ENCODE measurements around the gene CLSTN1.
A peak's percentile ranks its signal among the peaks of the same experiment; 100 is the strongest.

The CLSTN1 gene

DNA sequence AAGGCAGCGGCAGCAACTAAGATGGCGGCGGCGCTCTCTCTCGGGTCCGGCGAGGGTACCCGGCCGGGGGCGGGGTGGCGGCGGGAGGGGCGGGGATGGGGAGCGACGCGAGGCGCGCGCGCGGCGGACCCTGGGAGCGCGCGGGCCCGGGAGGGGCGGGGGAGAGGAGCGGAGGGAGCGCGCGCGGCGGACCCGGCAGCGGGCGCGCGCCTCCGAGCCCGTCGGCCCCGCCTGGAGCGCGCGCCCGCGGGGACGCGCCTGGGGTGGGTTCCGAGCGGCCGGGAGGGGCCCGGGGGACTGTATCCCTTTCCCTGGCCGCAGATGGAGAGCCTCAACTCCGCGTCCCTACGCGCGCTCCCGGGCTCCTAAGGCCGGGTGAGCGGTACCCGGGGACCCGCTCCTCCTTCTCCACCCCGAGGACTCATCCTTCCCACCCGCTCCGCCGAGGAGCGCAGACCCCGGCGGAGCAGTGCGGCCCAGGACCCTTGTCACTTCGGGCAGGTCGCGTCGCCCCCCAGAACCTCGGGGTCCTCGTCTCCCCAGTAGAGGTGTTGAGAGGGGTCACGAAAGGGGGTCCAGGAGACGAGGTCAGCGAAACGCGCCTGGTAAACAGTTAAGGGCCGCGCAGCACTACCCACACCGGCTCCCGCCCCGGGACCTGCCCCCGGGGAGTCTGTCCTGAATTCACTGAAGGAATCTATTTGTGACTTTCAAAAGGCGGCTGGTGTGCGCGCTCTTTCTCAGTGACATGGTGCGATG lies at the start of gene CLSTN1:
Gene CLSTN1 (minus strand): TSS at position 23 of the 759 bp plus-strand sequence. CDS start 232 bp downstream, outside the sequence.
- H3K4me1 ChIP-seq (ENCODE audit: control insufficient read depth, low read depth, low read length), result peaks cover 20% of the 10 kb centered on the region
- no peak within 1 kb of the TSS for H3K27ac ChIP-seq (ENCODE audit: low read length)
- peak within 1 kb of the TSS; percentile 91 for H3K4me3 ChIP-seq (ENCODE audit: low read length)

DNA sequence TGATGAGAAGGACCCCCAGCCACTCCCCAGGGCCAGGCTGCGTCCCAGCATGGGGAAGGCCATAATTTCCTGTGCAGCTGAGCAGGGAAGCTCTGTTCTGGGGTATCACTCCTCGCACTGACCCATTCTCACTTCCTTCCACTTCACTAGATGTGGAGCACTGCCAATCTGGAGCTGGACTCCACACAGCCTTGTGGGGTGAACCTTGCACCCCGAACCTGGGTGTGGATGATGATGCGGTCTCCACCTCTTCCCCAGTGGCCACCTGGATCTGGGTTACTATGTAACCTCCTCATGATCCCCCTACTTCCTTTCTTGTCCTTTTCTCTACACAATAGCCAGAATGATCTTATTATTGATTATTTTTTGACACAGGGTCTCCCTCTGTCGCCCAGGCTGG lies 49.6 kb upstream of the CLSTN1 start:
- Histone ChIP-seq H3K27ac (ENCODE audit: low read length) (no peak overlapping the region), H3K9me3 (ENCODE audit: control insufficient read depth, low read depth, low read length) (no peaks in the 10 kb centered on the region), H3K36me3 (ENCODE audit: control insufficient read depth, low read depth, low read length) (peaks cover 7% of the 10 kb centered on the region), H3K9ac (ENCODE audit: low read length) (no peak overlapping the region), H3K4me1 (ENCODE audit: control insufficient read depth, low read depth, low read length) (peaks cover 7% of the 10 kb centered on the region), H3K4me3 (ENCODE audit: low read length) (no peak overlapping the region), H3K27me3 (ENCODE audit: control insufficient read depth, insufficient read depth, low read length) (no peaks in the 10 kb centered on the region)

More for the DNA sequence above, at the start of gene CLSTN1:
- Histone ChIP-seq H3K36me3 (ENCODE audit: control insufficient read depth, low read depth, low read length) (no peaks in the 10 kb centered on the region), H3K27me3 (ENCODE audit: control insufficient read depth, insufficient read depth, low read length) (peaks cover 41% of the 10 kb centered on the region), H3K9ac (ENCODE audit: low read length) (peak within 1 kb of the TSS; percentile 53), H3K9me3 (ENCODE audit: control insufficient read depth, low read depth, low read length) (no peaks in the 10 kb centered on the region)

- Histone ChIP-seq H3K4me3 (ENCODE audit: low read length) (no peak overlapping the region), H3K27me3 (ENCODE audit: control insufficient read depth, insufficient read depth, low read length) (no peaks in the 10 kb centered on the region), H3K9ac (ENCODE audit: low read length) (no peak overlapping the region), H3K27ac (ENCODE audit: low read length) (no peak overlapping the region), H3K36me3 (ENCODE audit: control insufficient read depth, low read depth, low read length) (peaks cover 7% of the 10 kb centered on the region), H3K9me3 (ENCODE audit: control insufficient read depth, low read depth, low read length) (no peaks in the 10 kb centered on the region), H3K4me1 (ENCODE audit: control insufficient read depth, low read depth, low read length) (peaks cover 7% of the 10 kb centered on the region)
Measured at GRCh38 chr1:9872430-9873165, 48.8 kb upstream of the CLSTN1 start.

DNA sequence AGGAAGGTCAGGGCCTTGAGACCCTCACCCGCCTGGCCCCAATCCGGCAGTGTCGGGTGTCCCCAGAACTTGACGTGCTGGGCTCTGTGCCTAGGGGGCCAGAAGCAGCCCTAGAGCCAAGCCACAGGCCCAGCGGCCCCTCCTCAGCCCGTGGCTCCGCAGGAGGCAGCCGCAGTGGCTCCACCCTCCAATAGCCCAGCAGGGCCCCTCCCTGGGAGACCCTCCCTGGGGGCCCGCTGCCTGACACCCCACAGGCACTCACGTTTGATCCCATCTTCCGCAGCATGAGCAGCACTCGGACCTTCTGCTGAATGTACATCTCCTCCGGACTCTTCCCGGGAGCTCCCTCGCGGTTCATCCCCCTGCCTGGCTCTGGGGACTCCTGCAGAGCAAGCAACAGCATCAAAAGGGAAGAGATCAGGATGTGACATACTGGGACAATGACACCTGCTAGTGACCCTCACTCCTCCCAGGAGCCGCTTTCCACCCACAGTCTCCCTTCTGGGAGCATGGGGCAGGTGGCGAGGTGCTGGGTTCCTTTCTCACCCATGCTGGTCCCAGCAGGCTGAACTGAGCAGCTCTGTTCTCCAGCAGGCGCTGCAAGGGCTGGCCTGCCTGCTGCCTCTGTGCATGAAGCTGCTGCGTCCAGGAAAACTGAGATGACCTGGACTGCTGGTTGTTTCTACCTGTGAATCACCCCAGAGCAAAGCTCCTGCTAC lies 48.1 kb upstream of the CLSTN1 start:
- Histone ChIP-seq H3K27ac (ENCODE audit: low read length) (no peak overlapping the region), H3K4me1 (ENCODE audit: control insufficient read depth, low read depth, low read length) (peaks cover 7% of the 10 kb centered on the region)

GRCh38 chr1:9871021-9871420 lies 47.3 kb upstream of the CLSTN1 start:
- Histone ChIP-seq H3K9me3 (ENCODE audit: control insufficient read depth, low read depth, low read length) (no peaks in the 10 kb centered on the region), H3K4me3 (ENCODE audit: low read length) (no peak overlapping the region), H3K9ac (ENCODE audit: low read length) (no peak overlapping the region), H3K27ac (ENCODE audit: low read length) (no peak overlapping the region), H3K4me1 (ENCODE audit: control insufficient read depth, low read depth, low read length) (peaks cover 7% of the 10 kb centered on the region), H3K36me3 (ENCODE audit: control insufficient read depth, low read depth, low read length) (peaks cover 7% of the 10 kb centered on the region), H3K27me3 (ENCODE audit: control insufficient read depth, insufficient read depth, low read length) (no peaks in the 10 kb centered on the region)

More for the DNA sequence above, 48.1 kb upstream of the CLSTN1 start:
- no peaks in the 10 kb centered on the region for H3K27me3 ChIP-seq (ENCODE audit: control insufficient read depth, insufficient read depth, low read length)
- H3K36me3 ChIP-seq (ENCODE audit: control insufficient read depth, low read depth, low read length), result peaks cover 7% of the 10 kb centered on the region
- no peak overlapping the region for H3K4me3 ChIP-seq (ENCODE audit: low read length)
- H3K9ac ChIP-seq (ENCODE audit: low read length), result no peak overlapping the region
- no peaks in the 10 kb centered on the region for H3K9me3 ChIP-seq (ENCODE audit: control insufficient read depth, low read depth, low read length)

GRCh38 chr1:9870572-9870971 lies 46.8 kb upstream of the CLSTN1 start:
- peaks cover 7% of the 10 kb centered on the region for H3K36me3 ChIP-seq (ENCODE audit: control insufficient read depth, low read depth, low read length)
- H3K4me1 ChIP-seq (ENCODE audit: control insufficient read depth, low read depth, low read length), result peaks cover 6% of the 10 kb centered on the region
- no peak overlapping the region for H3K27ac ChIP-seq (ENCODE audit: low read length)
- H3K27me3 ChIP-seq (ENCODE audit: control insufficient read depth, insufficient read depth, low read length), result no peaks in the 10 kb centered on the region
- no peak overlapping the region for H3K9ac ChIP-seq (ENCODE audit: low read length)
- H3K4me3 ChIP-seq (ENCODE audit: low read length), result no peak overlapping the region
- no peaks in the 10 kb centered on the region for H3K9me3 ChIP-seq (ENCODE audit: control insufficient read depth, low read depth, low read length)

DNA sequence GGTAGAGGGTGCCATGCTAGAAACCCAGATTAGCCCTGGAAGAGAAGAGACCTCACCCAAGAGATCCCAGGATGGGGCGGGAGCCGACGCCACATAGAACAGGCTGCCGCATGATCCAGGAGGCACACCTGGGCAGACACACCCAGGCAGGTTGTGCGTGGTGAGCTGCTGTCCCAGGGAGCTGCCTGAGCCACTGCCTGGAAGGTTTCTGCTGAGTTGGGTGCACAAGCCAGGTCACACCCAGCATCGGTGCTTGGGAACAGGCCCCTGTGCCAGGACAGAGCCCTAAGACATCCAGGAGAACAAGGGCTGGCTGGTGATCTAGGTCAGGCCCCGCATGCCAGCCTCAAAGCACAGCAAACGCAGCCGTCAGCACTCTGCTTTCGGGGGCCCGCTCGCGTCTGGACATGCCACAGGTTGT lies 46.1 kb upstream of the CLSTN1 start:
- H3K27ac ChIP-seq (ENCODE audit: low read length), result no peak overlapping the region
- no peak overlapping the region for H3K9ac ChIP-seq (ENCODE audit: low read length)
- no peak overlapping the region for H3K4me3 ChIP-seq (ENCODE audit: low read length)
- H3K4me1 ChIP-seq (ENCODE audit: control insufficient read depth, low read depth, low read length), result no peaks in the 10 kb centered on the region
- H3K36me3 ChIP-seq (ENCODE audit: control insufficient read depth, low read depth, low read length), result peaks cover 7% of the 10 kb centered on the region
- no peaks in the 10 kb centered on the region for H3K9me3 ChIP-seq (ENCODE audit: control insufficient read depth, low read depth, low read length)
- no peaks in the 10 kb centered on the region for H3K27me3 ChIP-seq (ENCODE audit: control insufficient read depth, insufficient read depth, low read length)

- H3K27me3 ChIP-seq (ENCODE audit: control insufficient read depth, insufficient read depth, low read length), result no peaks in the 10 kb centered on the region
- H3K4me3 ChIP-seq (ENCODE audit: low read length), result no peak overlapping the region
- H3K27ac ChIP-seq (ENCODE audit: low read length), result no peak overlapping the region
- no peaks in the 10 kb centered on the region for H3K4me1 ChIP-seq (ENCODE audit: control insufficient read depth, low read depth, low read length)
- peaks cover 7% of the 10 kb centered on the region for H3K36me3 ChIP-seq (ENCODE audit: control insufficient read depth, low read depth, low read length)
- no peak overlapping the region for H3K9ac ChIP-seq (ENCODE audit: low read length)
- H3K9me3 ChIP-seq (ENCODE audit: control insufficient read depth, low read depth, low read length), result no peaks in the 10 kb centered on the region
Measured at GRCh38 chr1:9868244-9868590, 44.5 kb upstream of the CLSTN1 start.

- H3K27me3 ChIP-seq (ENCODE audit: control insufficient read depth, insufficient read depth, low read length), result no peaks in the 10 kb centered on the region
- H3K4me1 ChIP-seq (ENCODE audit: control insufficient read depth, low read depth, low read length), result no peaks in the 10 kb centered on the region
- no peak overlapping the region for H3K4me3 ChIP-seq (ENCODE audit: low read length)
- H3K9ac ChIP-seq (ENCODE audit: low read length), result no peak overlapping the region
- no peak overlapping the region for H3K27ac ChIP-seq (ENCODE audit: low read length)
- H3K36me3 ChIP-seq (ENCODE audit: control insufficient read depth, low read depth, low read length), result peaks cover 7% of the 10 kb centered on the region
- H3K9me3 ChIP-seq (ENCODE audit: control insufficient read depth, low read depth, low read length), result no peaks in the 10 kb centered on the region
Measured at GRCh38 chr1:9867408-9868243, 43.9 kb upstream of the CLSTN1 start.

DNA sequence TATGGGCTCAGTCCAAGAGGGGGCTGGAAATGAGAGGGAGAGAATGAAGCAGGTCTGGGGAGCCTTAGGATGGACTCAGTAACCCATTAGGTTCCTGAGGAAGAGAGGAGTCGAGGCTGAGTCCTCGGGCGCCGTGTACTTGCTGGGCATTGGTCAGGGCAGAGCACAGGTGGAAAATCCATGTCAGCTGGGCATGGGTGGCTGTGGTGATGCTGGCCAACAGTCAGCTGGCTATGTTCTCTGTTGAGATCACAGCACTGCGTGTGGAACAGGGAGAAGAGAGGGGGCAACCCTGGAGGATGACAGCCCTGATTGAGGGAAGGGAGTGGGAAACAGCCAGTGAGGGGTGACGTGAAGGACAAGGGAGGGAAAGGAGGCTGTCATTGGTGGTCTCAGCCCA lies 43.1 kb upstream of the CLSTN1 start:
- H3K4me1 ChIP-seq (ENCODE audit: control insufficient read depth, low read depth, low read length), result no peaks in the 10 kb centered on the region
- H3K4me3 ChIP-seq (ENCODE audit: low read length), result no peak overlapping the region
- no peak overlapping the region for H3K9ac ChIP-seq (ENCODE audit: low read length)
- H3K27me3 ChIP-seq (ENCODE audit: control insufficient read depth, insufficient read depth, low read length), result no peaks in the 10 kb centered on the region
- H3K27ac ChIP-seq (ENCODE audit: low read length), result no peak overlapping the region
- peaks cover 7% of the 10 kb centered on the region for H3K36me3 ChIP-seq (ENCODE audit: control insufficient read depth, low read depth, low read length)
- H3K9me3 ChIP-seq (ENCODE audit: control insufficient read depth, low read depth, low read length), result no peaks in the 10 kb centered on the region

DNA sequence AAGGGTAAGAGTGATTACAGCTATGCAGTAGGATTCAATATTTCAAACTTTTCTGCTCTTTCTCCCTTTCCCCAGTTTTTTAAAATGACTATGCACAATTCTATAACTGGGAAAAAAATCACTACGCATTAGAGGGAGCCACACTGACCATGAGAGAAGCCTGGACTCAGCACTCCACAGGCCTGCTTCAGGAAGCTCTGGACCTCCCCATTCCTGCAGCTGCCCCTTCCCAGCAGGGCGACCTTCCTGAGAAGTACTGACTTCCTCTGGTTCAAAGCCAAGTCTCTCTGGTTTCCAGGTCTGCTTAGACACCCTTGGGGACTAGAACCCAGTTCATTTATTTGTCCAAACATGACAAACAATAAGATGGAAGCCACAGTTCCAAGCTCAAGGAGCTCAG lies 42.0 kb upstream of the CLSTN1 start:
- no peak overlapping the region for H3K4me3 ChIP-seq (ENCODE audit: low read length)
- H3K4me1 ChIP-seq (ENCODE audit: control insufficient read depth, low read depth, low read length), result no peaks in the 10 kb centered on the region
- no peaks in the 10 kb centered on the region for H3K9me3 ChIP-seq (ENCODE audit: control insufficient read depth, low read depth, low read length)
- no peak overlapping the region for H3K9ac ChIP-seq (ENCODE audit: low read length)
- no peaks in the 10 kb centered on the region for H3K27me3 ChIP-seq (ENCODE audit: control insufficient read depth, insufficient read depth, low read length)
- peaks cover 7% of the 10 kb centered on the region for H3K36me3 ChIP-seq (ENCODE audit: control insufficient read depth, low read depth, low read length)
- H3K27ac ChIP-seq (ENCODE audit: low read length), result no peak overlapping the region
